ENCODE results near the gene CRKL. TPM values are rescaled to one million over a fixed set of nuclear protein-coding genes. Genes with fewer than 3 reads are reported as not detected.

Gene CRKL
- total and polyA plus RNA-seq, 4 donors = 12.0 to 45.5 (median 22.6) TPM

- Histone ChIP-seq H3K9ac (ENCODE audit: low read depth in 1 of 2, low read length in 2 of 2) (no peak overlapping the region), H3K9me3 (ENCODE audit: control insufficient read depth in 4 of 4, low read length in 3 of 4) (no peaks in the 10 kb centered on the region), H3K27me3 (ENCODE audit: control insufficient read depth in 4 of 4, insufficient read depth in 4 of 4, low read length in 3 of 4) (no peaks in the 10 kb centered on the region), H3K4me3 (ENCODE audit: low read depth in 1 of 3, low read length in 3 of 3) (no peak overlapping the region), H3K36me3 (ENCODE audit: control insufficient read depth in 4 of 4, insufficient read depth in 3 of 4, low read depth in 1 of 4, low read length in 3 of 4) (peaks cover 4 to 20% (median 5%) of the 10 kb centered on the region in 4 donors), H3K27ac (ENCODE audit: low read depth in 1 of 2, low read length in 2 of 2) (no peak overlapping the region), H3K4me1 (ENCODE audit: control insufficient read depth in 4 of 4, insufficient read depth in 4 of 4, low read length in 3 of 4) (peaks cover 0 to 15% (median 13%) of the 10 kb centered on the region in 4 donors)
- TF ChIP-seq FOXA2 (IDR thresholded peaks at IDR 0.05) (no peak), RAD21 (IDR thresholded peaks at IDR 0.05) (no peak), EGR1 (IDR thresholded peaks at IDR 0.05; ENCODE audit: low read depth in 2 of 2) (no peak), NR2F2 (IDR thresholded peaks at IDR 0.05) (no peak), SP1 (IDR thresholded peaks at IDR 0.05) (no peak), FOXA1 (IDR thresholded peaks at IDR 0.05) (no peak), HNF4A (conservative IDR thresholded peaks at IDR 0.05) (no peak), GABPA (IDR thresholded peaks at IDR 0.05 in 1 of 2, conservative IDR thresholded peaks at IDR 0.05 in 1 of 2) (no peak), ATF3 (IDR thresholded peaks at IDR 0.05) (no peak), MAX (IDR thresholded peaks at IDR 0.05) (no peak), RXRA (IDR thresholded peaks at IDR 0.05) (no peak), CTCF (IDR thresholded peaks at IDR 0.05; ENCODE audit: low read depth, low read length, missing input control) (no peak), YY1 (IDR thresholded peaks at IDR 0.05) (no peak), ZBTB33 (IDR thresholded peaks at IDR 0.05) (no peak), JUND (IDR thresholded peaks at IDR 0.05) (no peak), REST (IDR thresholded peaks at IDR 0.05) (no peak), HNF4G (IDR thresholded peaks at IDR 0.05) (no peak), TAF1 (conservative IDR thresholded peaks at IDR 0.05) (no peak)
- 97% methylated on average over 1 of the region's 1 CpG for WGBS
- DNase-seq (ENCODE audit: low spot score) = no peak
Measured at GRCh38 chr22:20986365-20986764, 69.2 kb downstream of the CRKL start.

Measured in liver (tissue), 9 donors.